ENCODE results near the gene NPHP4. TPM values are rescaled to one million over a fixed set of nuclear protein-coding genes. Genes with fewer than 3 reads are reported as not detected.
A peak's percentile ranks its signal among the peaks of the same experiment; 100 is the strongest.

The NPHP4 gene
- total RNA-seq, 6 experiments from 2014 or later = 1.5 to 6.0 (median 2.0) TPM

- Histone ChIP-seq H3K27me3 (no peaks in the 10 kb centered on the region), H3K9me3 (no peaks in the 10 kb centered on the region), H3K4me1 (no peaks in the 10 kb centered on the region), H3K27ac (no peak overlapping the region), H3K36me3 (no peaks in the 10 kb centered on the region), H3K4me3 (no peak overlapping the region)
- ATAC-seq (peak in 1 of 4 donors; percentile 19), DNase-seq (peak in 2 of 3 donors; percentile 39 to 44)
- no peak for TF ChIP-seq POLR2A (IDR thresholded peaks at IDR 0.05)
- no peak for TF ChIP-seq CTCF (IDR thresholded peaks at IDR 0.05)
- intact Hi-C loops (cut with DNase I) = no loop called here
- WGBS (ENCODE audit: insufficient coverage, low coverage, low lambda C conversion rate, missing lambda C conversion rate) = 92% methylated on average over 10 of the region's 23 CpGs
These were observed 104.8 kb downstream of the NPHP4 start for GRCh38 chr1:5887349-5887970.

GRCh38 chr1:5886541-5887348, 105.5 kb downstream of the NPHP4 start:
- intact Hi-C loops (cut with DNase I) = no loop called here
- Histone ChIP-seq H3K36me3 (no peaks in the 10 kb centered on the region), H3K27ac (no peak overlapping the region), H3K4me1 (no peaks in the 10 kb centered on the region), H3K4me3 (no peak overlapping the region), H3K27me3 (no peaks in the 10 kb centered on the region), H3K9me3 (no peaks in the 10 kb centered on the region)
- ATAC-seq = no peak
- DNase-seq = peak in 2 of 3 donors; percentile 31 to 47
- no peak for TF ChIP-seq CTCF (IDR thresholded peaks at IDR 0.05)
- TF ChIP-seq POLR2A (IDR thresholded peaks at IDR 0.05) = no peak
- WGBS (ENCODE audit: insufficient coverage, low coverage, low lambda C conversion rate, missing lambda C conversion rate) = 79% methylated on average over 2 of the region's 25 CpGs

- no peak overlapping the region for H3K4me3 ChIP-seq
- no peaks in the 10 kb centered on the region for H3K9me3 ChIP-seq
- H3K4me1 ChIP-seq = no peaks in the 10 kb centered on the region
- DNase-seq (peak in 1 of 3 donors; percentile 25), ATAC-seq (no peak)
- intact Hi-C loops (cut with DNase I) = no loop called here
- no peak for TF ChIP-seq CTCF (IDR thresholded peaks at IDR 0.05)
- no peak for TF ChIP-seq POLR2A (IDR thresholded peaks at IDR 0.05)
- WGBS (ENCODE audit: insufficient coverage, low coverage, low lambda C conversion rate, missing lambda C conversion rate) = 80% methylated on average over 5 of the region's 10 CpGs
- H3K27ac ChIP-seq = no peak overlapping the region
- H3K27me3 ChIP-seq = no peaks in the 10 kb centered on the region
- H3K36me3 ChIP-seq = no peaks in the 10 kb centered on the region
These were observed 106.1 kb downstream of the NPHP4 start for GRCh38 chr1:5886140-5886483.

GRCh38 chr1:5885471-5886139, 106.6 kb downstream of the NPHP4 start:
- peak in 1 of 3 donors; percentile 38 for DNase-seq
- intact Hi-C loops (cut with DNase I) = no loop called here
- no peaks in the 10 kb centered on the region for H3K9me3 ChIP-seq
- 72% methylated on average over 9 of the region's 18 CpGs for WGBS (ENCODE audit: insufficient coverage, low coverage, low lambda C conversion rate, missing lambda C conversion rate)
- no peaks in the 10 kb centered on the region for H3K36me3 ChIP-seq
- H3K27ac ChIP-seq = no peak overlapping the region
- TF ChIP-seq CTCF (IDR thresholded peaks at IDR 0.05) (no peak), POLR2A (IDR thresholded peaks at IDR 0.05) (no peak)
- no peak overlapping the region for H3K4me3 ChIP-seq
- H3K4me1 ChIP-seq = no peaks in the 10 kb centered on the region
- peak in 1 of 4 donors; percentile 17 for ATAC-seq
- no peaks in the 10 kb centered on the region for H3K27me3 ChIP-seq

All from right lobe of liver (tissue), 6 donors.